ENCODE data around the gene PPARG.

Gene PPARG

DNA sequence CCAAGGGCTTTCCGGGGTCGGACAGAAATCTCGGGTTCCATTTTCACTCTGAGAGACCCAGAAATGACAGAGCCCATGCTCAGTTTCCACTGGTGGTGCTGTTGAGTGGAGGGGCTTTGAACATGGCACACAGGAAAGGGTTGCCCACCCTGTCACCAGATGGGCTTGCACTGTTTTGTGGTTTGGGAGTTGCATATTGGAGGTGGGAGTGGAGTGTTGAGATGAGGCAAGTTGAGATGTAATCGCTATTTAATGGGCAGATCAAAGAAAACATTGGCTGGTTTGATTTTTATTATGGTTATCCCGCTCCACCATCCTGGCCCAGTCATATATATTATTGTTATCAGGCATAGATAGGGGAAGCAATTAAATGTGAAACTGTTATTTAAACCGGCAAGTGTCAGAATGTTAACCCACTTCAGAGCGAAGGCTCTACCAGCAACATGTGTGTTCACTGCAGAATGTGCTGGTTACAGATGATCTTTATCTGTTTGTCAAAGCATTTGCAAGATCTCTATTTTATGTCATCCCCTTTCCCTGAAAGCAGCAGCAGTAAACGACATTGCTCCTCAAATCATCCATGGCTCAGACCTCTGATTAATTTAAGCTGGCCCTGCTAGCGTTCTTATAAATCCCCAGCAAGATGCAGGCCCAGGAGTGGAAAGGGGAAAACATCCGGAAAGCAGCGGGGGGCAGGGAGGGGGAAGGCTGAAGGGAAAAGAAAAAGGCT is 137.1 kb downstream of the PPARG start:
- Histone ChIP-seq H3K79me1 (replicated peaks; ENCODE audit: low read length, poor library complexity, severe bottlenecking) (peaks cover 2% of the 10 kb centered on the region), H3K4ac (ENCODE audit: low read depth in 1 of 2, low read length in 2 of 2) (no peak overlapping the region), H3K4me1 (ENCODE audit: control insufficient read depth, insufficient read depth, low read depth, low read length) (peaks cover 5% of the 10 kb centered on the region), H4K91ac (ENCODE audit: low read length) (no peak overlapping the region), H3K4me3 (ENCODE audit: insufficient read depth in 1 of 2, low read depth in 1 of 2, low read length in 2 of 2) (no peak overlapping the region), H2BK15ac (ENCODE audit: low read depth, poor library complexity, severe bottlenecking) (no peak overlapping the region), H2BK12ac (ENCODE audit: low read length in 2 of 2) (no peak overlapping the region), H2AFZ (ENCODE audit: low read depth, low read length) (no peak overlapping the region), H3K18ac (ENCODE audit: low read depth in 1 of 2, low read length in 2 of 2) (no peak overlapping the region), H3K27me3 (ENCODE audit: control insufficient read depth in 1 of 2, insufficient read depth in 1 of 2, low read length in 2 of 2) (no peaks in the 10 kb centered on the region), H3K27ac (ENCODE audit: low read length, poor library complexity, severe bottlenecking) (no peak overlapping the region), H4K8ac (ENCODE audit: low read length) (no peak overlapping the region), H2AK5ac (ENCODE audit: low read length, severe bottlenecking) (no peak overlapping the region), H2BK120ac (ENCODE audit: low read depth, low read length) (no peak overlapping the region), H2BK5ac (ENCODE audit: low read depth, low read length, poor library complexity, severe bottlenecking) (no peak overlapping the region), H3K9me3 (ENCODE audit: control insufficient read depth, low read length) (no peaks in the 10 kb centered on the region), H3K14ac (ENCODE audit: low read length in 2 of 2) (no peak overlapping the region), H3K9ac (ENCODE audit: low read length) (no peak overlapping the region), H3K23ac (ENCODE audit: low read length in 2 of 2) (no peak overlapping the region), H3K4me2 (ENCODE audit: low read length, poor library complexity, severe bottlenecking) (no peak overlapping the region), H3K36me3 (ENCODE audit: control insufficient read depth in 1 of 2, insufficient read depth in 2 of 2, low read depth in 1 of 2, low read length in 2 of 2) (peaks cover 8 to 34% of the 10 kb centered on the region in 2 experiments)
- DNase-seq = no peak
- 65% methylated on average over 10 of the region's 11 CpGs for WGBS

DNA sequence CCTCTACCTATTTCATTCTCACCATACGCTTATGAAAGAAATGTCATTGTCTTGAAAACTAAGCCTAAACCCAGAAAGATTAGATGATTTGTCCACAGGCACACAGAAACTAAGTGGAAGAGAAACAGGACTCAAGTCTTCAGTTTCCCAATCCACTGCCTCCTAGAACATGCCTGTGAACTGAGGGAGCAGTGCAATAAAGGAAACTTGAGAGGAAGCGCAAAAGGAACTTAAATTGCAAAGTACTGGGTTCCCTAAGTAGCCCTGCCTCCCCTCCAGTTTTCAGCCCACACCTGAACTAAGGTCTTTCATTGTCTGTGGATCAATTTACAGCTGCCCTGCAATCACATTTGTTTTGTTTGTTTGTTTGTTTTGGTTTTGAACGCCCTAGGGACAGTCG is 138.7 kb downstream of the PPARG start:
- Histone ChIP-seq H2BK120ac (ENCODE audit: low read depth, low read length) (no peak overlapping the region), H2BK15ac (ENCODE audit: low read depth, poor library complexity, severe bottlenecking) (no peak overlapping the region), H3K14ac (ENCODE audit: low read length in 2 of 2) (no peak overlapping the region), H4K8ac (ENCODE audit: low read length) (no peak overlapping the region), H3K4me2 (ENCODE audit: low read length, poor library complexity, severe bottlenecking) (no peak overlapping the region), H4K91ac (ENCODE audit: low read length) (no peak overlapping the region), H3K27me3 (ENCODE audit: control insufficient read depth in 1 of 2, insufficient read depth in 1 of 2, low read length in 2 of 2) (no peaks in the 10 kb centered on the region), H3K4ac (ENCODE audit: low read depth in 1 of 2, low read length in 2 of 2) (no peak overlapping the region), H3K4me1 (ENCODE audit: control insufficient read depth, insufficient read depth, low read depth, low read length) (peaks cover 5% of the 10 kb centered on the region), H3K27ac (ENCODE audit: low read length, poor library complexity, severe bottlenecking) (no peak overlapping the region), H3K23ac (ENCODE audit: low read length in 2 of 2) (no peak overlapping the region), H2AK5ac (ENCODE audit: low read length, severe bottlenecking) (no peak overlapping the region), H3K9ac (ENCODE audit: low read length) (no peak overlapping the region), H3K4me3 (ENCODE audit: insufficient read depth in 1 of 2, low read depth in 1 of 2, low read length in 2 of 2) (no peak overlapping the region), H2BK5ac (ENCODE audit: low read depth, low read length, poor library complexity, severe bottlenecking) (no peak overlapping the region), H3K79me1 (replicated peaks; ENCODE audit: low read length, poor library complexity, severe bottlenecking) (peaks cover 2% of the 10 kb centered on the region), H2BK12ac (ENCODE audit: low read length in 2 of 2) (no peak overlapping the region), H3K36me3 (ENCODE audit: control insufficient read depth in 1 of 2, insufficient read depth in 2 of 2, low read depth in 1 of 2, low read length in 2 of 2) (peaks cover 8 to 34% of the 10 kb centered on the region in 2 experiments), H2AFZ (ENCODE audit: low read depth, low read length) (no peak overlapping the region), H3K18ac (ENCODE audit: low read depth in 1 of 2, low read length in 2 of 2) (no peak overlapping the region), H3K9me3 (ENCODE audit: control insufficient read depth, low read length) (no peaks in the 10 kb centered on the region)
- DNase-seq = no peak
- 93% methylated on average over 4 of the region's 4 CpGs for WGBS

DNA sequence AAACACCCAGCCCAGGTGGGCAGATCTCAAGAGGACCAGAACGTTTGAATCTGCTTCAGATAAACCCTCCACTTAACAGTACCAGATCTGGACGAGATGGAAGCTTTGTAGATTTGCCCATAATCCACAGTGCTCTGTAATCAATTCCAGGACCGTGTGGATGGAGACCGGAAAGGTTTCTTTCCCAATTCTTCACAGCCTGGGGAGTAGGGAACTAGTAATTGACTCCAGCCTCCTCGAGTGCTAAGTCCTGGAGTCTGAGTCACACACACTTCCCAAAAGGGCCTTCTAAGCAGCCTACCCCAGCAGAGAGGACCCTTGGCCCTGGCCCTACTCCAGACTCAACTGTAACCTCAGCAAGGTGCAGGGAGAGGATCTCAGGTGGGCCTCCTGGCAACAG is 139.3 kb downstream of the PPARG start:
- no peak overlapping the region for H3K4ac ChIP-seq (ENCODE audit: low read depth in 1 of 2, low read length in 2 of 2)
- no peak overlapping the region for H3K4me2 ChIP-seq (ENCODE audit: low read length, poor library complexity, severe bottlenecking)
- H2AK5ac ChIP-seq (ENCODE audit: low read length, severe bottlenecking) = no peak overlapping the region
- H4K8ac ChIP-seq (ENCODE audit: low read length) = no peak overlapping the region
- H3K36me3 ChIP-seq (ENCODE audit: control insufficient read depth in 1 of 2, insufficient read depth in 2 of 2, low read depth in 1 of 2, low read length in 2 of 2) = peaks cover 8 to 31% of the 10 kb centered on the region in 2 experiments
- H2AFZ ChIP-seq (ENCODE audit: low read depth, low read length) = no peak overlapping the region
- no peaks in the 10 kb centered on the region for H3K27me3 ChIP-seq (ENCODE audit: control insufficient read depth in 1 of 2, insufficient read depth in 1 of 2, low read length in 2 of 2)
- no peak overlapping the region for H2BK5ac ChIP-seq (ENCODE audit: low read depth, low read length, poor library complexity, severe bottlenecking)
- WGBS = 72% methylated on average over 5 of the region's 5 CpGs
- no peaks in the 10 kb centered on the region for H3K9me3 ChIP-seq (ENCODE audit: control insufficient read depth, low read length)
- no peak overlapping the region for H2BK15ac ChIP-seq (ENCODE audit: low read depth, poor library complexity, severe bottlenecking)
- no peak for DNase-seq
- H3K27ac ChIP-seq (ENCODE audit: low read length, poor library complexity, severe bottlenecking) = no peak overlapping the region
- no peak overlapping the region for H3K23ac ChIP-seq (ENCODE audit: low read length in 2 of 2)
- no peak overlapping the region for H3K9ac ChIP-seq (ENCODE audit: low read length)
- peaks cover 2% of the 10 kb centered on the region for H3K79me1 ChIP-seq (replicated peaks; ENCODE audit: low read length, poor library complexity, severe bottlenecking)
- no peak overlapping the region for H2BK120ac ChIP-seq (ENCODE audit: low read depth, low read length)
- no peak overlapping the region for H2BK12ac ChIP-seq (ENCODE audit: low read length in 2 of 2)
- H3K4me3 ChIP-seq (ENCODE audit: insufficient read depth in 1 of 2, low read depth in 1 of 2, low read length in 2 of 2) = no peak overlapping the region
- peaks cover 5% of the 10 kb centered on the region for H3K4me1 ChIP-seq (ENCODE audit: control insufficient read depth, insufficient read depth, low read depth, low read length)
- no peak overlapping the region for H3K18ac ChIP-seq (ENCODE audit: low read depth in 1 of 2, low read length in 2 of 2)
- H3K14ac ChIP-seq (ENCODE audit: low read length in 2 of 2) = no peak overlapping the region
- no peak overlapping the region for H4K91ac ChIP-seq (ENCODE audit: low read length)

DNA sequence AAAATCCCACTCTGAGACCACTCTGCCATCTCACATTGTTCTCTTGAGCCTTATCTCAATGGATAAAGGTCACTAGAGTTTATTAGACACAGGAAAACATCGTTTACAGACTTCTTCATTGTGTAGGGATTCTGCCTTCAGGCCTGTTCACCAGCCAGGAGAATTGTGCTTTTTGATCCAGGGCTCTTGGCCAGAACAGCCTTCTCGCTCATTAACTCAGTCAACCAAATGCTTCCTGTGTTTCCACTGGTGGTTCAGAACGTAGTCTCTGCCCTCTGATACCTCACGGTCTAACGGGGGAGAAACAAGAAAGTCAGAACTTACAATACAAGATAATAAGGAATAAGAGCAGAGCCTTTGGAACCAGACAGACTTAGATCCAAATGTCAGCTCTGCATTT is 141.2 kb downstream of the PPARG start:
- no peak for DNase-seq
- Histone ChIP-seq H3K23ac (ENCODE audit: low read length in 2 of 2) (no peak overlapping the region), H3K4ac (ENCODE audit: low read depth in 1 of 2, low read length in 2 of 2) (no peak overlapping the region), H3K14ac (ENCODE audit: low read length in 2 of 2) (no peak overlapping the region), H3K27ac (ENCODE audit: low read length, poor library complexity, severe bottlenecking) (no peak overlapping the region), H3K4me2 (ENCODE audit: low read length, poor library complexity, severe bottlenecking) (no peak overlapping the region), H3K79me1 (replicated peaks; ENCODE audit: low read length, poor library complexity, severe bottlenecking) (peaks cover 2% of the 10 kb centered on the region), H3K27me3 (ENCODE audit: control insufficient read depth in 1 of 2, insufficient read depth in 1 of 2, low read length in 2 of 2) (no peaks in the 10 kb centered on the region), H3K4me1 (ENCODE audit: control insufficient read depth, insufficient read depth, low read depth, low read length) (no peaks in the 10 kb centered on the region), H3K36me3 (ENCODE audit: control insufficient read depth in 1 of 2, insufficient read depth in 2 of 2, low read depth in 1 of 2, low read length in 2 of 2) (peaks cover 8 to 37% of the 10 kb centered on the region in 2 experiments), H3K9me3 (ENCODE audit: control insufficient read depth, low read length) (no peaks in the 10 kb centered on the region), H3K18ac (ENCODE audit: low read depth in 1 of 2, low read length in 2 of 2) (no peak overlapping the region), H4K91ac (ENCODE audit: low read length) (no peak overlapping the region), H3K9ac (ENCODE audit: low read length) (no peak overlapping the region), H2BK12ac (ENCODE audit: low read length in 2 of 2) (no peak overlapping the region), H4K8ac (ENCODE audit: low read length) (no peak overlapping the region), H2BK120ac (ENCODE audit: low read depth, low read length) (no peak overlapping the region), H2AFZ (ENCODE audit: low read depth, low read length) (no peak overlapping the region), H3K4me3 (ENCODE audit: insufficient read depth in 1 of 2, low read depth in 1 of 2, low read length in 2 of 2) (no peak overlapping the region), H2BK5ac (ENCODE audit: low read depth, low read length, poor library complexity, severe bottlenecking) (no peak overlapping the region), H2BK15ac (ENCODE audit: low read depth, poor library complexity, severe bottlenecking) (no peak overlapping the region), H2AK5ac (ENCODE audit: low read length, severe bottlenecking) (no peak overlapping the region)
- WGBS = 76% methylated on average over 2 of the region's 5 CpGs

All from mesenchymal stem cell (in vitro differentiated cells and primary cell).